H7 (cell line): ENCODE data around the gene WDR88. TPM values are rescaled to one million over a fixed set of nuclear protein-coding genes. Genes with fewer than 3 reads are reported as not detected.
"Not testable (repeated sequence)": the region's sequence is repeated elsewhere in the genome, so short reads cannot be mapped to it uniquely, and the experiment has no call there.

ENCODE experiments used
- DNase-seq: peaks from one replicate; pipeline ENCODE4 v3.0.0; 2012
- H3K27me3 ChIP-seq: 2 replicates; pipeline ENCODE4 v1.6.0; 2011; ENCODE audit warnings: mild to moderate bottlenecking, low read length; ENCODE audit not compliant: control insufficient read depth, insufficient read depth
- H3K36me3 ChIP-seq: replicated peaks from 2 replicates; pipeline ENCODE4 v1.5.1; 2011; ENCODE audit warnings: low read length; ENCODE audit not compliant: control insufficient read depth, insufficient read depth
- H3K4me3 ChIP-seq: 2 replicates; pipeline ENCODE4 v1.5.1; 2011; ENCODE audit warnings: low read depth, mild to moderate bottlenecking, control low read depth, low read length, moderate library complexity; ENCODE audit not compliant: insufficient read depth
- total RNA-seq: library from RNA; depleted of rRNA; stranded (reverse); fragments of >200 nt; shearing (Covaris generic); gene quantifications from 2 replicates; pipeline ENCODE4 v1.2.3, GENCODE V29; 2014

Gene WDR88
- total RNA-seq, 1 experiment from 2014 or later, result not detected

DNA sequence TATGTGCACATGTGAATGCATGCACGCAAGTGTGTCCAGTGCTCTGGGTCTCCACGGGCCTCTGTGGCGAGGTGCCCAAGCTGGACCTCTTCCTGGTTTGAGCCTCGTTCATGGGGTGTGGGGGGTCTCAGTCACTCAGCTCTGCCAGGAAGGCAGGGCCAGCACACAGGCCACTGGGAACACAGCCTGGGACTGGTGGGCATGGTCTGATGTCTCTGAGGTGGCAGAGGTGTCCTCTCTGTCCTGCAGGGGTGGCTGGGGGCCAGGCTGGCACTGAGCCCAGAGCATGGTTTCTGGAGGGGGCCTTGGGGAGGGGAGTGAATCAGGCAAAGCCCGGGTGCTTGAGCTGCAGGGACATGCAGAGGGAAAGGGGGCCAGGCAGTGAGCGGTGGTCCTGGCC is 71.6 kb downstream of the WDR88 start:
- peak; percentile 35 for DNase-seq
- no peak overlapping the region for H3K4me3 ChIP-seq
- no peaks in the 10 kb centered on the region for H3K27me3 ChIP-seq
- H3K36me3 ChIP-seq, result peaks cover 4% of the 10 kb centered on the region

DNA sequence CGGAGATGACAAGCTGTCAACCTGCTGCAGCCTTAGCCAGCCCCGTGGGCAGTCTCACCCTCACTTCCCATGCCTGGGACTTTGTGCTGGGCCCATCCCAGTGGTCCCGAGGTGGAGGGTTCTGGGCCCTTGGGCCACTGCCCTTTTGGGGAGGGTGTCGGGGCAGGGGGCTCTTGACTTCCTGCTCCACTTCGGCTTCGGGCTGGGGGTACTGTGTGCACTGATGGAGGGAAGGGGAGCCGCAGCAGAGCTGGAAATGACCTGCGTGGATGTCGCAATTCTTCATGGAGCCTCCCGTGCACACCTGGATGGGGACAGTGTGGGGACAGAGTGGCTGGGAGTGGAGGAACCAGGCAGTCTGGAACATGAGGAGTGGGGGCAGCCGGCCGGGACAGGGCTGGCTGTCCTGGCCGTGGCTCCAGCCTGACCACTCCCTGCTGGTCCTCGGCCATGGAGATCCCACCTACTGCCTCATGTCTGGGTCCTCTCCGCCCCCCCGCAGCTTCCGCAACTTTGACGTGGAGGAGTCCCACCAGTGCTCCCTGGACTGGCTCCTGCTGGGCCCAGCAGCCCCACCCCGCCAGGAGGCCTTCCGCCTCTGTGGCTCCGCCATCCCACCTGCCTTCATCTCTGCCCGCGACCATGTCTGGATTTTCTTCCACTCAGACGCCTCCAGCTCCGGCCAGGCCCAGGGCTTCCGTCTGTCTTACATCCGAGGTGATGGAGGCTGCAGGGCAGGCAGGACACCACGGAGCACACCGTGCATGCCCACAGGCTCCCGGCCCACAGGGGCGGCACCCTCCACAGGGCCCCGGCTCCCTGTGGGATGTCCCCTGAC is 72.4 kb downstream of the WDR88 start:
- Histone ChIP-seq H3K36me3 (peaks cover 4% of the 10 kb centered on the region), H3K4me3 (no peak overlapping the region), H3K27me3 (no peaks in the 10 kb centered on the region)
- peak; percentile 54 for DNase-seq

DNA sequence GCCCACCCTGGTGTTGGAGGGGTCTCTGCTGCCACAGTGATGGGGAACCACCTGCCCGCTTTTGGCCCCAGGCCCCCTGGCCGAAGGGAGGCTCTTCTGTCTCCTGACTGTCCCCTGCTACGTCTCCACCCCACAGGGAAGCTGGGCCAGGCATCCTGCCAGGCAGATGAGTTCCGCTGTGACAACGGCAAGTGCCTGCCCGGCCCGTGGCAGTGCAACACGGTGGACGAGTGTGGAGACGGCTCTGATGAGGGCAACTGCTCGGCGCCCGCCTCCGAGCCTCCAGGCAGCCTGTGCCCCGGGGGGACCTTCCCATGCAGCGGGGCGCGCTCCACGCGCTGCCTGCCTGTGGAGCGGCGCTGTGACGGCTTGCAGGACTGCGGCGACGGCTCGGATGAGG is 73.2 kb downstream of the WDR88 start:
- H3K27me3 ChIP-seq, result no peaks in the 10 kb centered on the region
- DNase-seq, result no peak
- no peak overlapping the region for H3K4me3 ChIP-seq
- peaks cover 4% of the 10 kb centered on the region for H3K36me3 ChIP-seq

DNA sequence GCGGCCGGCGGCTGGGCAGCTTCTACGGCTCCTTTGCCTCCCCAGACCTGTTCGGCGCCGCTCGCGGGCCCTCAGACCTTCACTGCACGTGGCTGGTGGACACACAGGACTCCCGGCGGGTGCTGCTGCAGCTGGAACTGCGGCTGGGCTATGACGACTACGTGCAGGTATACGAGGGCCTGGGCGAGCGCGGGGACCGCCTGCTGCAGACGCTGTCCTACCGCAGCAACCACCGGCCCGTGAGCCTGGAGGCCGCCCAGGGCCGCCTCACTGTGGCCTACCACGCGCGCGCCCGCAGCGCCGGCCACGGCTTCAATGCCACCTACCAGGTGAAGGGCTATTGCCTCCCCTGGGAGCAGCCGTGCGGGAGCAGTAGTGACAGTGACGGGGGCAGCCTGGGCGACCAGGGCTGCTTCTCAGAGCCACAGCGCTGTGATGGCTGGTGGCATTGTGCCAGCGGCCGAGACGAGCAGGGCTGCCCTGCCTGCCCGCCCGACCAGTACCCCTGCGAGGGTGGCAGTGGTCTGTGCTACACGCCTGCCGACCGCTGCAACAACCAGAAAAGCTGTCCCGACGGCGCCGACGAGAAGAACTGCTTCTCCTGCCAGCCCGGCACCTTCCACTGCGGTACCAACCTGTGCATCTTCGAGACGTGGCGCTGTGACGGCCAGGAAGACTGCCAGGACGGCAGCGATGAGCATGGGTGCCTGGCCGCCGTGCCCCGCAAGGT is 73.8 kb downstream of the WDR88 start:
- Histone ChIP-seq H3K36me3 (peaks cover 4% of the 10 kb centered on the region), H3K27me3 (no peaks in the 10 kb centered on the region), H3K4me3 (no peak overlapping the region)
- DNase-seq, result peak; percentile 54

DNA sequence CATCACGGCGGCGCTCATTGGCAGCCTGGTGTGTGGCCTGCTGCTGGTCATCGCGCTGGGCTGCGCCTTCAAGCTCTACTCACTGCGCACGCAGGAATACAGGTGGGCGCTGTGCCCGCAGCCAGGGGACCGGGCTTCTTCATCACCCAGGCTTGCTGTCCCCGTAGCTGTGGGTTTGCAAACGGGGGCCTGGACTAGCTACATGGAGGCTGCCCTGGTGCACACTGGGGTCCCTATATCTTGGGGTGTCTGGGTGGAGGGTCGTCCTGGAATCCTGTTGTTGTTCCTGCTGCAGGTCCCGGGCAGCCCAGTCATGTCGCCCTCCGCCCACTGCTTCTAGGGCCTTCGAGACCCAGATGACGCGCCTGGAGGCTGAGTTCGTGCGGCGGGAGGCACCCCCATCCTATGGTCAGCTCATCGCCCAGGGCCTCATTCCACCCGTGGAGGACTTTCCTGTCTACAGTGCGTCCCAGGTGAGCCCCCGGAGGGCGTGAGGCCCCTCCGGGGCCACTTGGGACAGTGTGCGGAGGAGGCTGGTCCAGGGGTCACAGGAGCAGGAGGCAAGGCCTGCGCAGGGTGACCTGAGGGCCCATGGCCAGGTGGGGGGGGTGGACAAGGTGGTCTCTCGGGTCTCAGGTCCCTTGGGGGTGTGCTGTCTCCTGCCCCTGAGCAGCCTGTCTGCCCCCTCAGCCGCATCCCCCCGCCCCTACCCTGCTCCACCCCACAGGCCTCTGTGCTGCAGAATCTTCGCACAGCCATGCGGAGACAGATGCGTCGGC is 74.5 kb downstream of the WDR88 start:
- Histone ChIP-seq H3K4me3 (no peak overlapping the region), H3K27me3 (no peaks in the 10 kb centered on the region), H3K36me3 (peaks cover 4% of the 10 kb centered on the region)
- DNase-seq, result peak; percentile 68

DNA sequence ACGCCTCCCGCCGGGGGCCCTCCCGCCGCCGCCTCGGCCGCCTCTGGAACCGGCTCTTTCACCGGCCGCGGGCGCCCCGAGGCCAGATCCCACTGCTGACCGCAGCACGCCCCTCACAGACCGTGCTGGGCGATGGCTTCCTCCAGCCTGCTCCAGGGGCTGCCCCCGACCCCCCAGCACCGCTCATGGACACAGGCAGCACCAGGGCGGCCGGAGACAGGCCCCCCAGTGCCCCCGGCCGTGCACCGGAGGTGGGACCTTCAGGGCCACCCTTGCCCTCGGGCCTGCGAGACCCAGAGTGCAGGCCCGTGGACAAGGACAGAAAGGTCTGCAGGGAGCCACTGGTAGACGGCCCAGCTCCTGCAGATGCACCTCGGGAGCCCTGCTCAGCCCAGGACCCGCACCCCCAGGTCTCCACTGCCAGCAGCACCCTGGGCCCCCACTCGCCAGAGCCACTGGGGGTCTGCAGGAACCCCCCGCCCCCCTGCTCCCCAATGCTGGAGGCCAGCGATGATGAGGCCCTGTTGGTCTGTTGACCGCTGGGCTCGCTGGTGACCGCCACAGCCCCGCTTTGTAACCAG is 75.2 kb downstream of the WDR88 start:
- DNase-seq, result peak; percentile 64

DNA sequence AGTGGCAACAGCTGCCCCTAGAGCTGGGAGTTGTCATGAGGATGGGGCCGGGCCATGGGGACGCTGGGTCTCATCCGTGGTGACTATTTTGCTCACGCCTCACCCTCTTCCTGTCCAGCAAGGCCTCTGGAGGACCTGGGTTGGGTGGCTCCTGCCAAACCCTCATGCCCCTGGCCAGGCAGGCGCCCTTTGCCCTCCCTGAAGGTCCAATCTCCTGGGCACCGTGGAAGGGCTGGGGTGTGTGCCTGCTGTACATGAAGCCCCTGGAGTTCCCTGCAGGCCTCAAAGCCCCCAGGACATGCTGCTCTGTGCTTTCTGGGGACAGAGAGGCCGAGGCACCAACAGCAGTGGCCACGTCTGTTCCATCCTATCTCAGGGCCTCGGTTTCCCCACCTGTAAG is 76.0 kb downstream of the WDR88 start:
- peak; percentile 36 for DNase-seq
- Histone ChIP-seq H3K27me3 (no peaks in the 10 kb centered on the region), H3K36me3 (peaks cover 4% of the 10 kb centered on the region), H3K4me3 (no peak overlapping the region)

More for the DNA sequence above, 75.2 kb downstream of the WDR88 start:
- H3K27me3 ChIP-seq, result no peaks in the 10 kb centered on the region
- H3K4me3 ChIP-seq, result no peak overlapping the region
- peaks cover 4% of the 10 kb centered on the region for H3K36me3 ChIP-seq

DNA sequence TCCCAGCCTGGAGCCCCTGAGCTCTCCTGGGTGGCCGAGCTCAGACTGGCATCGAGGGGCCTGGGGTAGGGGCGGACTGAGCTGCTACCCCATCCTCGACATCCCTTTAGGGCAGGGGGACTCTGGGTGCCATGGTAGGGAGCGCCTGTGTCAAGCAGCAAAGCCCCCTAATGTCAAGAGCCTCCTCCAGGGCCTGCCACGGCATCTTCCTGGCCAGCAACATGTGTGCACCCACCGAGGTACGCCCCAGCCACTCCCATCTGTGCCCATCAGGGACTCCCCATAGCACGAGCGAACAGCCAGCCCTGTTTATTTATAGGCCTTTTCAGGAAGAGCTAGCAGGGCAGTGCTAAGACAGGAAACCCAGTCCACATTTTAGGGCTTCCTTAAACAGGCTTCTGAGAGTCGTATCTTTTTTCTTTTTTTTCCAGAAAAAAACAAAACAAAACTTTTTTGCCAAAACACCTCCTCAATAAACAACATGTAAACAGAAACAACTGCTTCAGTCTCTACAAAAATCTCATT is 76.5 kb downstream of the WDR88 start:
- Histone ChIP-seq H3K36me3 (no peaks in the 10 kb centered on the region), H3K27me3 (no peaks in the 10 kb centered on the region), H3K4me3 (no peak overlapping the region)
- no peak for DNase-seq

DNA sequence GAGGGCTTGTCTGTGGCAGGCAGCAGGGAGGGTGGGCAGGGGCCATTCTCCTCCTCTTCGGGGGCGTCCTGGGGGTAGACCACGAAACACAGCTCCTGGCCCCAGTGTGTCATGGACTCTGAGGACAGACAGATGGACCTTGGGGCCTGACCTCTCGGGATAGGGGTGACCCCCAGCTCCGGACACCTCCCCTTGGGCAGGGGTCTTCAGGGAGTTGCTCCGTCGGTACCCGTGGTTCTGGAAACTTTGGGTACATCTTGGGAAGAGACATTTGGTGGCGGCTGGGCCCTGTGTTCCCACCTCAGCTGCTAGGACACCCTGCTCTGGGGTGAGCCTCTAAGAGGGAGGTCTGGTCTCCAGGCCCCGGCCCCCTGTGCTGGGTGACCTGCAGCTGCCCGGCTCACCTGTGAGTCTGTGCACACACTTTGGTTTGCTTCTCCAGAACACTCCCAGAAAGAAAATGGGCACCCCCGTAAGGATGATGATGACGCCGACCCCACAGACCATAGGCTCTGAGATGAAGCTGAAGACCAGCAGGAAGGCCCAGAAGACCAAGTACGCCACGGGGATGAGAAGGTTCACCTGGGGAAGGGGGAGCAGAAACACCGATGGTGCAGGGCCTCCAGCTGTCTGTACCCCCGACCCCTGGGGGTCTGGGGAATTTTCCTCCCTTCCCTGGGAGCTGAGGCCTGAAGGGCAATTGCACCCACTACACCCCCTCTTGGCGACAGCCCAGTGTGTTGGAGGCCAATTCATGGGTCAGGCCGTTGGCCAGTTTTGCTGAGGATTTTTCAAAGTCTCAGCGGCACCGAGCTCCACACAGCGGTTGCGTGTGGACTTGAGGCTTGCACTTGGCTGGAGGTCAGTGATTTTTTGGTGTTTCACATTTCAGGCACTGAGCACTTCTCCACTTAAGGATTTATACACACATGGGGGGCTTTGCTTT is 77.3 kb downstream of the WDR88 start:
- Histone ChIP-seq H3K4me3 (no peak overlapping the region), H3K36me3 (no peaks in the 10 kb centered on the region), H3K27me3 (no peaks in the 10 kb centered on the region)
- DNase-seq, result no peak

DNA sequence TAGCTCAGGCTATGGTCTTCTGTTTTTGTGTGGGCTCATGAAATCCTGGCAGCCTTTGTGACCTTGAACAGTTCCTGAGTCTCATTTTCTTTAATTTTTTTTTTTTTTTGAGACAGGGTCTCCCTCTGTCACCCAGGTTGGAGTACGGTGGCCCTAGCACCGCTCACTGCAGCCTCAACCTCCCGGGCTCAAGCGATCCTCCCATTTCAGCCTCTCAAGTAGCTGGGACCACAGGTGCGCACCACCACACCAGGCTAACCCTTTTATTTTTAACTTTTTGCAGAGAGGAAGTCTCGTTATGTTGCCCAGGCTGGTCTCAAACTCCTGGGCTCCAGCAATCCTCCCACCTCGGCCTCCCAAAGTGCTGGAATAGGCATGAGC is 77.9 kb downstream of the WDR88 start:
- not testable (repeated sequence) for H3K27me3 ChIP-seq, H3K4me3 ChIP-seq, H3K36me3 ChIP-seq, DNase-seq

DNA sequence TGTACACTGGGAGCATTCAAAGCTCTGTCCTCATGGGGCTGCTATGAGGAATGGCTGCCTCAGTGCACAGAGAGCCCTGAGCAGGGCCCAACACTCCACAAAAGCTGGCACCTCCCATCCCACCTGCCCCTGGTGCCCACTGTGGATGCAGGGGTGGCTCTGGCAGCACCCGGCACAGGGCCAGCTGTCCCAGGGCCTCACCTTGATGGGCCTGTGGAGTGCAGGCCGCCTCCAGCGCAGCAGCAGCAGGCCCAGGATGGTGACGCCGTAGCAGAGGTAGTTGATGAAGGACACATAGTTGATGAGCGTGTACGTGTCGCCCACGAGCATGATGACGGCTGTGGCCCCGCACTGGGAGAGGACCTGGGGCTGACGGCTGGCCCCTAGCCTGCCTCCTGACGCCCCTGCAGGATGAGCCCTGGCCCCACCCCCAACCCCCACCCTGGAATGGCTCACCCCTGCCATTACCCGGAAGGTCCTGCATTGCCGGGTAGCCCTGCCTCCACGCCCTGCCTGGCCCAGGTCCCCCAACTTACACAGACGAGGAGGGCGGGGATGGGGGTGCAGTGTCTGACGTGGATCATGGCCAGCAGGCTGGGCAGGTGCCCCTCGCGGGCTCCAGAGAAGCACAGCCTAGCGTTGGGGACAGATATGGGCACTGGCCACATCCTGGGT is 78.5 kb downstream of the WDR88 start:
- no peaks in the 10 kb centered on the region for H3K36me3 ChIP-seq
- DNase-seq, result peak; percentile 65
- no peak overlapping the region for H3K4me3 ChIP-seq
- H3K27me3 ChIP-seq, result no peaks in the 10 kb centered on the region

DNA sequence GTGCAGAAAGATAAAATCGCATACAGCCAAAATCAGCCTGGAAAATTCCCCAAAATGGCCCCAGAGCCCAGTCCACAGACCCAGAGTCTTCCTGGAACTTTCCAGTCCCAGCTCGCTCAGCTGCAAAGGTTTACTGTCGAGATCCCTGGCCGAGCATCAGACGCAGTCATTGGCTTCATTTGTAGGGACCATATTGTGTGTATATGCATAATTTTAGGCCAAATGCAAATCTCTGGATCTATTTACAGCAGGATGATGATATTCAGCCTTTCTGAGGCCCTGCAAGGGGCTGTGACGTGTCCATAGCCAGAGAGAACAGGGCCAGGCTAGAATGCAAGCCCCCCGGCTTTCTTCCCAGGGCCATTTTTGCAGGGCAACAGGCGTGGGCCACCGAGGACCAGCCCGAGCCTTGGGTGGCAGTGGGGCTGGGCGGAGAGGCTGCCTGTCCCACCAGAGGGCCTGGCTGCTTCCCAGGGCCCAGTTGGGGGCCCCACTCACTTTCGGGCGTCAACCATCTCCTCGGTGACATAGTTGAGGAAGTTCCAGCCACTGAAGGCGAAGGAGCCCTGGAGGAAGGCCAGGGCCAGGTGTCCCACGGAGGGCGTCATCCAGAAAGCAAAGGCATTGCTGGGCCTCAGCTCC is 80.0 kb downstream of the WDR88 start:
- DNase-seq, result peak; percentile 49
- Histone ChIP-seq H3K27me3 (no peaks in the 10 kb centered on the region), H3K36me3 (no peaks in the 10 kb centered on the region), H3K4me3 (no peak overlapping the region)
